Suprapubic skin (tissue), 4 donors: ENCODE results near the gene CAPZB. TPM values are rescaled to one million over a fixed set of nuclear protein-coding genes. Genes with fewer than 3 reads are reported as not detected.

Source experiments
- DNase-seq, 2 donors: peaks; one replicate each; pipeline ENCODE4 v3.0.0-alpha.2; 2019; ENCODE audit warnings: low spot score in 2 of 2
- H3K27ac ChIP-seq: fragments of 200-600 bp; sonication (generic); one replicate; pipeline ENCODE4 v1.5.1; 2019
- H3K27me3 ChIP-seq: fragments of 200-600 bp; sonication (generic); one replicate; pipeline ENCODE4 v1.5.1; 2019
- H3K36me3 ChIP-seq: fragments of 200-600 bp; sonication (generic); one replicate; pipeline ENCODE4 v1.5.1; 2019
- H3K4me1 ChIP-seq: fragments of 200-600 bp; sonication (generic); one replicate; pipeline ENCODE4 v1.5.1; 2019
- H3K4me3 ChIP-seq: fragments of 200-600 bp; sonication (generic); one replicate; pipeline ENCODE4 v1.5.1; 2019; ENCODE audit warnings: mild to moderate bottlenecking
- H3K9me3 ChIP-seq: fragments of 200-600 bp; sonication (generic); one replicate; pipeline ENCODE4 v1.5.1; 2019
- EP300 ChIP-seq: sonication (generic); formaldehyde crosslinking; IDR thresholded peaks from one replicate; pipeline ENCODE4 v1.6.1; 2017; ENCODE audit warnings: antibody characterized with exemption
- POLR2A ChIP-seq, 2 donors: fragments of 450-650 bp; IDR thresholded peaks; one replicate each; pipeline ENCODE4 v1.6.1; 2017; ENCODE audit warnings: antibody characterized with exemption in 2 of 2, mild to moderate bottlenecking in 2 of 2, moderate library complexity in 2 of 2
- POLR2AphosphoS5 ChIP-seq, 3 donors: sonication (generic); formaldehyde crosslinking; IDR thresholded peaks; one replicate each; pipeline ENCODE4 v1.6.1; 2017; ENCODE audit warnings: antibody characterized with exemption in 3 of 3
- WGBS: methylation state at CpG from one replicate; pipeline ENCODE4 v1.1.5; 2018; 5-methylcytosine and 5-hydroxymethylcytosine counted together
- total RNA-seq, 4 donors: library from RNA; depleted of rRNA; stranded (reverse); fragments of >200 nt; gene quantifications; one replicate each; pipeline ENCODE4 v1.1.0, GENCODE V29; 2016
- TF ChIP-seq, protein P1 (sequence below), 2 donors: fragments of 200-600 bp in 1 of 2; fragments of 450-650 bp in 1 of 2; sonication (generic) in 1 of 2; IDR thresholded peaks; one replicate each; pipeline ENCODE4 v1.5.1; 2016 to 2019; ENCODE audit warnings: antibody characterized with exemption in 2 of 2, mild to moderate bottlenecking in 1 of 2, moderate library complexity in 1 of 2

CAPZB gene
- total RNA-seq, 4 donors from 2014 or later = 101 to 130 (median 126) TPM

GRCh38 chr1:19450811-19451515, 34.4 kb downstream of the CAPZB start:
- 37% methylated on average over 6 of the region's 6 CpGs for WGBS
- TF ChIP-seq EP300 (no peak), POLR2AphosphoS5 (IDR thresholded peaks at IDR 0.05) (peak in 2 of 3 donors; percentile 39 to 92), POLR2A (IDR thresholded peaks at IDR 0.05) (no peak)
- Histone ChIP-seq H3K36me3 (no peaks in the 10 kb centered on the region), H3K4me1 (peaks cover 91% of the 10 kb centered on the region), H3K9me3 (no peaks in the 10 kb centered on the region), H3K27ac (peak overlapping the region; percentile 85), H3K4me3 (no peak overlapping the region), H3K27me3 (no peaks in the 10 kb centered on the region)
- no peak for DNase-seq

DNA sequence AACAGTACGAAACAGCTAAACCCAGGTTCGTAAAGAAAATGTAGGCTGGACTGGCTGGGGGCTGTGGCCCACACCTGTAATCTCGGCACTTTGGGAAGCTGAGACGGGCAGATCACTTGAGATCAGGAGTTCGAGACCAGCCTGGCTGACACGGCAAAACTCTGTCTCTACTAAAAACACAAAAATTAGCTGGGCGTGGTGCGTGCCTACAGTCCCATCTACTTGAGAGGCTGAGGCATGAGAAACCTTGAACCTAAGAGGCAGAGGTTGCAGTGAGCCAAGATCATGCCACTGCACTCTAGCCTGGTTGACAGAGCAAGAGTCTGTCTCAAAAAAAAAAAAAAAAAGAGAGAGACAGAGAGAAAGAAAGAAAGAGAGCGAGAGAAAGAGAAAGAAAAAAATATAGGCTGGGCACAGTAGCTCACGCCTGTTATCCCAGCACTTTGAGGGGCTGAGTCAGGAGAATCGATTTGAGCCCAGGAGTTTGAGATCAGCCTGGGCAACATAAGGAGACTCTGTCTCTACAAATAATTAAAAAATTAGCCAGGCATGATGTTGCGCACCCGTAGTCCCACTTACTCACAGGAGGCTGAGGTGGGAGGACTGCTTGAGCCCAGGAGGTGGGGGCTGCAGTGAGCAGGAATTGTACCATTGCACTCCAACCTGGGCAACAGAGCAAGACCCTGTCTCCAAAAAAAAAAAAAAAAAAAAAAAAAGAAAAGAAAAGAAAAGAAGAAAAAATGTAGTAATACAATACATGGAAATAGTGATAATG, 35.7 kb downstream of the CAPZB start:
- TF ChIP-seq POLR2A (IDR thresholded peaks at IDR 0.05) (no peak), POLR2AphosphoS5 (IDR thresholded peaks at IDR 0.05) (no peak), EP300 (no peak)
- TF ChIP-seq, protein P1, sequence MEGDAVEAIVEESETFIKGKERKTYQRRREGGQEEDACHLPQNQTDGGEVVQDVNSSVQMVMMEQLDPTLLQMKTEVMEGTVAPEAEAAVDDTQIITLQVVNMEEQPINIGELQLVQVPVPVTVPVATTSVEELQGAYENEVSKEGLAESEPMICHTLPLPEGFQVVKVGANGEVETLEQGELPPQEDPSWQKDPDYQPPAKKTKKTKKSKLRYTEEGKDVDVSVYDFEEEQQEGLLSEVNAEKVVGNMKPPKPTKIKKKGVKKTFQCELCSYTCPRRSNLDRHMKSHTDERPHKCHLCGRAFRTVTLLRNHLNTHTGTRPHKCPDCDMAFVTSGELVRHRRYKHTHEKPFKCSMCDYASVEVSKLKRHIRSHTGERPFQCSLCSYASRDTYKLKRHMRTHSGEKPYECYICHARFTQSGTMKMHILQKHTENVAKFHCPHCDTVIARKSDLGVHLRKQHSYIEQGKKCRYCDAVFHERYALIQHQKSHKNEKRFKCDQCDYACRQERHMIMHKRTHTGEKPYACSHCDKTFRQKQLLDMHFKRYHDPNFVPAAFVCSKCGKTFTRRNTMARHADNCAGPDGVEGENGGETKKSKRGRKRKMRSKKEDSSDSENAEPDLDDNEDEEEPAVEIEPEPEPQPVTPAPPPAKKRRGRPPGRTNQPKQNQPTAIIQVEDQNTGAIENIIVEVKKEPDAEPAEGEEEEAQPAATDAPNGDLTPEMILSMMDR (IDR thresholded peaks at IDR 0.05) = no peak
- 75% methylated on average over 13 of the region's 13 CpGs for WGBS
- no peaks in the 10 kb centered on the region for H3K36me3 ChIP-seq
- H3K4me3 ChIP-seq = no peak overlapping the region
- no peaks in the 10 kb centered on the region for H3K9me3 ChIP-seq
- H3K4me1 ChIP-seq = peaks cover 91% of the 10 kb centered on the region
- H3K27ac ChIP-seq = peak overlapping the region; percentile 85
- no peaks in the 10 kb centered on the region for H3K27me3 ChIP-seq
- no peak for DNase-seq

- H3K27me3 ChIP-seq = no peaks in the 10 kb centered on the region
- no peaks in the 10 kb centered on the region for H3K9me3 ChIP-seq
- peaks cover 91% of the 10 kb centered on the region for H3K4me1 ChIP-seq
- peak overlapping the region; percentile 85 for H3K27ac ChIP-seq
- no peak overlapping the region for H3K4me3 ChIP-seq
- WGBS = 51% methylated on average over 19 of the region's 19 CpGs
- peak; percentile 89 to 91 for DNase-seq
- TF ChIP-seq, protein P1 (IDR thresholded peaks at IDR 0.05) = no peak
- TF ChIP-seq POLR2A (IDR thresholded peaks at IDR 0.05) = no peak
- peak in 2 of 3 donors; percentile 29 to 86 for TF ChIP-seq POLR2AphosphoS5 (IDR thresholded peaks at IDR 0.05)
- no peak for TF ChIP-seq EP300
- no peaks in the 10 kb centered on the region for H3K36me3 ChIP-seq
Observed at GRCh38 chr1:19448491-19449439, 36.6 kb downstream of the CAPZB start.

- 58% methylated on average over 5 of the region's 9 CpGs for WGBS
Observed at GRCh38 chr1:19447550-19447949, 37.8 kb downstream of the CAPZB start.

More at GRCh38 chr1:19447550-19447949, 37.8 kb downstream of the CAPZB start:
- Histone ChIP-seq H3K4me1 (peaks cover 91% of the 10 kb centered on the region), H3K27ac (peak overlapping the region; percentile 85), H3K27me3 (no peaks in the 10 kb centered on the region), H3K4me3 (no peak overlapping the region), H3K9me3 (no peaks in the 10 kb centered on the region), H3K36me3 (no peaks in the 10 kb centered on the region)
- no peak for DNase-seq
- no peak for TF ChIP-seq EP300
- TF ChIP-seq POLR2AphosphoS5 (IDR thresholded peaks at IDR 0.05) = no peak
- TF ChIP-seq POLR2A (IDR thresholded peaks at IDR 0.05) = no peak
- TF ChIP-seq, protein P1 (IDR thresholded peaks at IDR 0.05) = no peak
